ENCODE measurements around the gene PSMB9.
A peak's percentile ranks its signal among the peaks of the same experiment; 100 is the strongest.
"Not testable (repeated sequence)": the region's sequence is repeated elsewhere in the genome, so short reads cannot be mapped to it uniquely, and the experiment has no call there.

The PSMB9 gene

GRCh38 chr6:32853541-32854375 is at the start of gene PSMB9, which contains the start of gene TAP1:
Gene PSMB9 (plus strand): TSS chr6:32854192. CDS start chr6:32854230, 38 bp downstream.
Gene TAP1 (minus strand): TSS chr6:32853704. CDS start chr6:32853636, 68 bp downstream.
- DNase-seq, result peak; percentile 98

- DNase-seq, result not testable (repeated sequence)
These were observed 48.6 kb upstream of the PSMB9 start for GRCh38 chr6:32805404-32805803.

GRCh38 chr6:32807020-32807580 is 46.9 kb upstream of the PSMB9 start:
- DNase-seq, result no peak

GRCh38 chr6:32809171-32809570 is 44.8 kb upstream of the PSMB9 start:
- no peak for DNase-seq

GRCh38 chr6:32814145-32814544 is 39.8 kb upstream of the PSMB9 start:
- no peak for DNase-seq

GRCh38 chr6:32815115-32815514 is 38.9 kb upstream of the PSMB9 start:
- peak; percentile 60 for DNase-seq

- no peak for DNase-seq
These were observed 38.0 kb upstream of the PSMB9 start for GRCh38 chr6:32815996-32816395.

- no peak for DNase-seq
These were observed 37.2 kb upstream of the PSMB9 start, which contains the start of gene HLA-DOB for GRCh38 chr6:32816746-32817204. Gene HLA-DOB (minus strand): TSS chr6:32817002. CDS start chr6:32816951, 51 bp downstream.

GRCh38 chr6:32818867-32819266 is 35.1 kb upstream of the PSMB9 start:
- DNase-seq, result no peak

GRCh38 chr6:32819729-32820128 is 34.3 kb upstream of the PSMB9 start:
- DNase-seq, result no peak

- DNase-seq, result no peak
These were observed 28.0 kb upstream of the PSMB9 start for GRCh38 chr6:32825966-32826365.

- DNase-seq, result no peak
These were observed 27.0 kb upstream of the PSMB9 start for GRCh38 chr6:32827025-32827424.

- DNase-seq, result no peak
These were observed 24.5 kb upstream of the PSMB9 start for GRCh38 chr6:32829495-32829894.

- no peak for DNase-seq
These were observed 24.0 kb upstream of the PSMB9 start for GRCh38 chr6:32830017-32830416.

GRCh38 chr6:32830936-32831335 is 23.1 kb upstream of the PSMB9 start:
- no peak for DNase-seq

GRCh38 chr6:32832535-32832934 is 21.5 kb upstream of the PSMB9 start:
- no peak for DNase-seq

- peak; percentile 56 for DNase-seq
These were observed 20.3 kb upstream of the PSMB9 start for GRCh38 chr6:32833664-32834063.

- DNase-seq, result no peak
These were observed 18.7 kb upstream of the PSMB9 start for GRCh38 chr6:32835167-32835893.

GRCh38 chr6:32836873-32837272 is 17.1 kb upstream of the PSMB9 start:
- no peak for DNase-seq

- DNase-seq, result no peak
These were observed 16.3 kb upstream of the PSMB9 start for GRCh38 chr6:32837651-32838113.

GRCh38 chr6:32838114-32838958 is 15.7 kb upstream of the PSMB9 start, which contains the start of gene TAP2:
Gene TAP2 (minus strand): TSS chr6:32838739. CDS start chr6:32838233, 506 bp downstream.
- DNase-seq, result peak; percentile 98

GRCh38 chr6:32839356-32839755 is 14.6 kb upstream of the PSMB9 start:
- DNase-seq, result no peak

All from suppressor macrophage treated with lipopolysaccharide for 4 hours (primary cell).